CD8-positive, alpha-beta memory T cell (primary cell): ENCODE data around the gene IQSEC3. TPM values are rescaled to one million over a fixed set of nuclear protein-coding genes. Genes with fewer than 3 reads are reported as not detected.

Experiments
- CTCF ChIA-PET: fragments of 350-600 bp; sonication (Branson Sonifier 250); formaldehyde crosslinking; loops from one replicate; lab custom pipeline; 2021; ENCODE audit warnings: antibody characterized with exemption; lab: Charles Lee
- POLR2A ChIA-PET: fragments of 350-600 bp; sonication (Branson Sonifier 250); formaldehyde crosslinking; loops from one replicate; lab custom pipeline; 2021; ENCODE audit warnings: antibody characterized with exemption; lab: Charles Lee
- DNase-seq, 5 donors: peaks; one replicate each; pipeline versions ENCODE4 v3.0.0 to v3.0.0-alpha.2; 2020 to 2022; ENCODE audit warnings: mixed read lengths in 1 of 5
- H3K27ac ChIP-seq: one replicate; pipeline ENCODE4 v1.7.0; 2013; ENCODE audit warnings: low read depth, mild to moderate bottlenecking, low read length, moderate library complexity
- H3K27me3 ChIP-seq: 2 replicates; pipeline ENCODE4 v1.7.0; 2013; ENCODE audit warnings: low read length, mild to moderate bottlenecking; ENCODE audit not compliant: insufficient read depth, poor library complexity, severe bottlenecking
- H3K36me3 ChIP-seq: 2 replicates; pipeline ENCODE4 v1.7.0; 2013; ENCODE audit warnings: mild to moderate bottlenecking, low read length, moderate library complexity; ENCODE audit not compliant: insufficient read depth
- H3K4me1 ChIP-seq: 2 replicates; pipeline ENCODE4 v1.7.0; 2013; ENCODE audit warnings: mild to moderate bottlenecking, low read length, moderate library complexity; ENCODE audit not compliant: insufficient read depth
- H3K4me3 ChIP-seq: 2 replicates; pipeline ENCODE4 v1.7.0; 2013; ENCODE audit warnings: mild to moderate bottlenecking, low read length
- H3K9me3 ChIP-seq: 2 replicates; pipeline ENCODE4 v1.7.0; 2013; ENCODE audit warnings: mild to moderate bottlenecking, low read length
- H3K27ac Mint-ChIP-seq, 8 donors: one replicate each; pipeline ENCODE4 v1.8.0; 2020 to 2021; ENCODE audit warnings: mixed read lengths in 8 of 8, mild to moderate bottlenecking in 6 of 8, inconsistent platforms in 3 of 8, moderate library complexity in 3 of 8
- H3K27me3 Mint-ChIP-seq, 2 donors: one replicate each; pipeline ENCODE4 v1.8.0; 2020 to 2021; ENCODE audit warnings: mixed read lengths in 2 of 2, mild to moderate bottlenecking in 1 of 2, moderate library complexity in 1 of 2
- H3K36me3 Mint-ChIP-seq, 3 donors: one replicate each; pipeline ENCODE4 v1.8.0; 2020 to 2021; ENCODE audit warnings: mixed read lengths in 3 of 3, inconsistent platforms in 1 of 3, mild to moderate bottlenecking in 1 of 3
- H3K4me1 Mint-ChIP-seq, 3 donors: one replicate each; pipeline ENCODE4 v1.8.0; 2020 to 2021; ENCODE audit warnings: mixed read lengths in 3 of 3, inconsistent platforms in 1 of 3, mild to moderate bottlenecking in 1 of 3
- H3K4me3 Mint-ChIP-seq, 7 donors: one replicate each; pipeline ENCODE4 v1.8.0; 2020 to 2021; ENCODE audit warnings: mixed read lengths in 7 of 7, mild to moderate bottlenecking in 6 of 7, moderate library complexity in 4 of 7, inconsistent platforms in 2 of 7
- H3K9me3 Mint-ChIP-seq, 5 donors: one replicate each; pipeline ENCODE4 v1.8.0; 2020 to 2022; ENCODE audit warnings: mixed read lengths in 5 of 5, mild to moderate bottlenecking in 3 of 5, moderate library complexity in 2 of 5, inconsistent platforms in 1 of 5
- polyA plus RNA-seq: library from polyadenylated mRNA; unstranded; fragments of 300-500 nt; fragmentation: Illumina TruSeq; gene quantifications from one replicate; pipeline ENCODE4 v1.2.3, GENCODE V29; 2021
- total RNA-seq, 2 experiments: library from RNA; stranded (reverse); gene quantifications; one replicate each; pipeline ENCODE4 v1.2.3, GENCODE V29; 2021

IQSEC3 gene
- total and polyA plus RNA-seq, 3 experiments from 2014 or later: 0.53 to 0.88 TPM; not detected in 1

GRCh38 chr12:114626-115211, 48.2 kb downstream of the IQSEC3 start:
- peaks cover 5% of the 10 kb centered on the region for H3K4me1 ChIP-seq
- no peak for DNase-seq
- no peaks in the 10 kb centered on the region for H3K36me3 Mint-ChIP-seq
- ChIA-PET POLR2A (no interaction called here), CTCF (no interaction called here)
- peaks cover 36 to 50% of the 10 kb centered on the region in 2 donors for H3K27me3 Mint-ChIP-seq
- H3K27ac ChIP-seq: no peak overlapping the region
- no peak overlapping the region for H3K4me3 ChIP-seq
- H3K4me3 Mint-ChIP-seq: no peak overlapping the region
- H3K27me3 ChIP-seq: no peaks in the 10 kb centered on the region
- no peaks in the 10 kb centered on the region for H3K9me3 Mint-ChIP-seq
- peak overlapping the region in 1 of 8 donors; percentile 1 for H3K27ac Mint-ChIP-seq
- no peaks in the 10 kb centered on the region for H3K36me3 ChIP-seq
- peaks cover 0 to 5% (median 2%) of the 10 kb centered on the region in 3 donors for H3K4me1 Mint-ChIP-seq
- H3K9me3 ChIP-seq: no peaks in the 10 kb centered on the region

GRCh38 chr12:115518-115917, 49.0 kb downstream of the IQSEC3 start:
- Histone ChIP-seq H3K9me3 (no peaks in the 10 kb centered on the region), H3K4me1 (no peaks in the 10 kb centered on the region), H3K27ac (no peak overlapping the region), H3K36me3 (no peaks in the 10 kb centered on the region), H3K27me3 (no peaks in the 10 kb centered on the region), H3K4me3 (no peak overlapping the region)
- no peaks in the 10 kb centered on the region for H3K4me1 Mint-ChIP-seq
- no peaks in the 10 kb centered on the region for H3K36me3 Mint-ChIP-seq
- peaks cover 38 to 48% of the 10 kb centered on the region in 2 donors for H3K27me3 Mint-ChIP-seq
- H3K4me3 Mint-ChIP-seq: no peak overlapping the region
- H3K27ac Mint-ChIP-seq: no peak overlapping the region
- no peak for DNase-seq
- ChIA-PET CTCF (no interaction called here), POLR2A (no interaction called here)
- H3K9me3 Mint-ChIP-seq: no peaks in the 10 kb centered on the region

- no peak overlapping the region for H3K27ac Mint-ChIP-seq
- DNase-seq: no peak
- H3K27me3 Mint-ChIP-seq: peaks cover 33 to 47% of the 10 kb centered on the region in 2 donors
- no peaks in the 10 kb centered on the region for H3K9me3 Mint-ChIP-seq
- no peak overlapping the region for H3K27ac ChIP-seq
- no peak overlapping the region for H3K4me3 Mint-ChIP-seq
- ChIA-PET CTCF (no interaction called here), POLR2A (no interaction called here)
- H3K4me3 ChIP-seq: no peak overlapping the region
- H3K27me3 ChIP-seq: no peaks in the 10 kb centered on the region
- H3K4me1 ChIP-seq: no peaks in the 10 kb centered on the region
- no peaks in the 10 kb centered on the region for H3K36me3 ChIP-seq
- H3K9me3 ChIP-seq: no peaks in the 10 kb centered on the region
- no peaks in the 10 kb centered on the region for H3K36me3 Mint-ChIP-seq
- no peaks in the 10 kb centered on the region for H3K4me1 Mint-ChIP-seq
Measured at GRCh38 chr12:115960-116915, 49.7 kb downstream of the IQSEC3 start.

GRCh38 chr12:117311-117710, 50.7 kb downstream of the IQSEC3 start:
- ChIA-PET CTCF (no interaction called here), POLR2A (no interaction called here)
- no peak overlapping the region for H3K27ac ChIP-seq
- H3K36me3 Mint-ChIP-seq: no peaks in the 10 kb centered on the region
- H3K36me3 ChIP-seq: no peaks in the 10 kb centered on the region
- no peaks in the 10 kb centered on the region for H3K9me3 Mint-ChIP-seq
- H3K4me1 ChIP-seq: no peaks in the 10 kb centered on the region
- no peak overlapping the region for H3K4me3 Mint-ChIP-seq
- no peaks in the 10 kb centered on the region for H3K27me3 ChIP-seq
- peaks cover 25 to 43% of the 10 kb centered on the region in 2 donors for H3K27me3 Mint-ChIP-seq
- no peaks in the 10 kb centered on the region for H3K4me1 Mint-ChIP-seq
- no peak overlapping the region for H3K4me3 ChIP-seq
- H3K27ac Mint-ChIP-seq: no peak overlapping the region
- no peak for DNase-seq
- H3K9me3 ChIP-seq: no peaks in the 10 kb centered on the region

- DNase-seq: no peak
- H3K4me3 ChIP-seq: no peak overlapping the region
- H3K4me1 ChIP-seq: no peaks in the 10 kb centered on the region
- H3K9me3 ChIP-seq: no peaks in the 10 kb centered on the region
- H3K36me3 ChIP-seq: no peaks in the 10 kb centered on the region
- H3K27ac ChIP-seq: no peak overlapping the region
- CTCF ChIA-PET: no interaction called here
- Mint-ChIP-seq H3K4me3 (no peak overlapping the region), H3K36me3 (no peaks in the 10 kb centered on the region), H3K27me3 (peaks cover 25 to 46% of the 10 kb centered on the region in 2 donors), H3K9me3 (no peaks in the 10 kb centered on the region), H3K4me1 (no peaks in the 10 kb centered on the region), H3K27ac (peak overlapping the region in 1 of 8 donors; percentile 63)
- H3K27me3 ChIP-seq: no peaks in the 10 kb centered on the region
- POLR2A ChIA-PET: no interaction called here
Measured at GRCh38 chr12:117816-118345, 51.3 kb downstream of the IQSEC3 start.

GRCh38 chr12:118591-118990, 52.0 kb downstream of the IQSEC3 start:
- Histone ChIP-seq H3K27me3 (no peaks in the 10 kb centered on the region), H3K27ac (no peak overlapping the region), H3K4me1 (no peaks in the 10 kb centered on the region), H3K9me3 (no peaks in the 10 kb centered on the region), H3K36me3 (no peaks in the 10 kb centered on the region), H3K4me3 (no peak overlapping the region)
- Mint-ChIP-seq H3K4me3 (no peak overlapping the region), H3K9me3 (no peaks in the 10 kb centered on the region), H3K27me3 (peaks cover 22 to 46% of the 10 kb centered on the region in 2 donors), H3K36me3 (no peaks in the 10 kb centered on the region), H3K4me1 (no peaks in the 10 kb centered on the region), H3K27ac (no peak overlapping the region)
- no peak for DNase-seq
- CTCF ChIA-PET: no interaction called here
- POLR2A ChIA-PET: no interaction called here

- H3K9me3 ChIP-seq: no peaks in the 10 kb centered on the region
- no peak overlapping the region for H3K27ac Mint-ChIP-seq
- ChIA-PET POLR2A (no interaction called here), CTCF (no interaction called here)
- H3K9me3 Mint-ChIP-seq: no peaks in the 10 kb centered on the region
- no peak overlapping the region for H3K4me3 ChIP-seq
- no peak overlapping the region for H3K27ac ChIP-seq
- H3K27me3 Mint-ChIP-seq: peaks cover 15 to 30% of the 10 kb centered on the region in 2 donors
- DNase-seq: no peak
- H3K27me3 ChIP-seq: no peaks in the 10 kb centered on the region
- no peak overlapping the region for H3K4me3 Mint-ChIP-seq
- no peaks in the 10 kb centered on the region for H3K4me1 Mint-ChIP-seq
- no peaks in the 10 kb centered on the region for H3K36me3 ChIP-seq
- no peaks in the 10 kb centered on the region for H3K36me3 Mint-ChIP-seq
- no peaks in the 10 kb centered on the region for H3K4me1 ChIP-seq
Measured at GRCh38 chr12:120951-121350, 54.4 kb downstream of the IQSEC3 start.

- Histone ChIP-seq H3K27me3 (no peaks in the 10 kb centered on the region), H3K4me3 (no peak overlapping the region), H3K27ac (no peak overlapping the region), H3K9me3 (no peaks in the 10 kb centered on the region), H3K36me3 (no peaks in the 10 kb centered on the region), H3K4me1 (no peaks in the 10 kb centered on the region)
- Mint-ChIP-seq H3K9me3 (no peaks in the 10 kb centered on the region), H3K27me3 (peaks cover 16 to 29% of the 10 kb centered on the region in 2 donors), H3K4me1 (no peaks in the 10 kb centered on the region), H3K27ac (no peak overlapping the region), H3K36me3 (no peaks in the 10 kb centered on the region), H3K4me3 (no peak overlapping the region)
- DNase-seq: no peak
- CTCF ChIA-PET: no interaction called here
- POLR2A ChIA-PET: no interaction called here
Measured at GRCh38 chr12:121647-122046, 55.1 kb downstream of the IQSEC3 start.
